Bronchial epithelial cell (primary cell): ENCODE measurements around the gene SLFN12. TPM values are rescaled to one million over a fixed set of nuclear protein-coding genes. Genes with fewer than 3 reads are reported as not detected.
"Not testable (repeated sequence)": the region's sequence is repeated elsewhere in the genome, so short reads cannot be mapped to it uniquely, and the experiment has no call there.

Experiments used
- DNase-seq: peaks from one replicate; pipeline ENCODE4 v3.0.0-alpha.2; 2010; ENCODE audit warnings: low read depth
- FAIRE-seq: peaks from 2 replicates; lab custom pipeline; 2011; peaks lifted over from hg19 to GRCh38; lab: Jason Lieb, UNC
- H3K27me3 ChIP-seq: 2 replicates; pipeline ENCODE4 v1.5.1; 2011; ENCODE audit warnings: low read length; ENCODE audit not compliant: control insufficient read depth, insufficient read depth
- H3K36me3 ChIP-seq: 2 replicates; pipeline ENCODE4 v1.5.1; 2011; ENCODE audit warnings: low read length; ENCODE audit not compliant: control insufficient read depth, insufficient read depth
- H3K4me3 ChIP-seq: 2 replicates; pipeline ENCODE4 v1.5.1; 2011; ENCODE audit warnings: mild to moderate bottlenecking, low read depth, low read length, control low read depth
- total RNA-seq: library from RNA; depleted of rRNA; stranded (reverse); fragments of >200 nt; gene quantifications from 2 replicates; pipeline ENCODE4 v1.2.1, GENCODE V29; 2014
- TF ChIP-seq, protein P1 (sequence below): IDR thresholded peaks from 2 replicates; pipeline ENCODE4 v1.5.1; 2011; ENCODE audit warnings: mild to moderate bottlenecking, moderate library complexity, low read length, control low read depth, inconsistent platforms; ENCODE audit not compliant: insufficient read depth, severe bottlenecking

Gene SLFN12
- total RNA-seq, 1 donor from 2014 or later = 4.2 TPM

DNA sequence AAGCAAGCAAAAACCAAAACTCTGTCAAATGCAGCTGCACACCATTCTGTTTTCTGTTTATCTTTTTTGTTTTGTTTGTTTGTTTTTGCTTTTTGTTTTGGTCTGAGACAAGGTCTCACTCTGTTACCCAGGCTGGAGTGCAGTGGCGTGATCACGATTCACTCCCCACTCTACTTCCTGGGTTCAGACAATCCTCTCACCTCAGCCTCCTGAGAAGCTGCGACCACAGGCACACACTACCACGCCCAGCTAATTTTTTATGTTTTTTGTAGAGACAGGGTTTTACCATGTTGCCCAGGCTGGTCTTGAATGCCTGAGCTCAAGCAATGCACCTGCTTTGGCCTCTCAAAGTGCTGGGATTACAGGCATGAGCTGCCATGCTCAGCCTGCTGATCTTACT, 35.5 kb upstream of the SLFN12 start:
- TF ChIP-seq, protein P1, sequence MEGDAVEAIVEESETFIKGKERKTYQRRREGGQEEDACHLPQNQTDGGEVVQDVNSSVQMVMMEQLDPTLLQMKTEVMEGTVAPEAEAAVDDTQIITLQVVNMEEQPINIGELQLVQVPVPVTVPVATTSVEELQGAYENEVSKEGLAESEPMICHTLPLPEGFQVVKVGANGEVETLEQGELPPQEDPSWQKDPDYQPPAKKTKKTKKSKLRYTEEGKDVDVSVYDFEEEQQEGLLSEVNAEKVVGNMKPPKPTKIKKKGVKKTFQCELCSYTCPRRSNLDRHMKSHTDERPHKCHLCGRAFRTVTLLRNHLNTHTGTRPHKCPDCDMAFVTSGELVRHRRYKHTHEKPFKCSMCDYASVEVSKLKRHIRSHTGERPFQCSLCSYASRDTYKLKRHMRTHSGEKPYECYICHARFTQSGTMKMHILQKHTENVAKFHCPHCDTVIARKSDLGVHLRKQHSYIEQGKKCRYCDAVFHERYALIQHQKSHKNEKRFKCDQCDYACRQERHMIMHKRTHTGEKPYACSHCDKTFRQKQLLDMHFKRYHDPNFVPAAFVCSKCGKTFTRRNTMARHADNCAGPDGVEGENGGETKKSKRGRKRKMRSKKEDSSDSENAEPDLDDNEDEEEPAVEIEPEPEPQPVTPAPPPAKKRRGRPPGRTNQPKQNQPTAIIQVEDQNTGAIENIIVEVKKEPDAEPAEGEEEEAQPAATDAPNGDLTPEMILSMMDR = no peak
- DNase-seq = no peak
- Histone ChIP-seq H3K27me3 (peaks cover 2% of the 10 kb centered on the region), H3K36me3 (no peaks in the 10 kb centered on the region), H3K4me3 (no peak overlapping the region)
- no peak for FAIRE-seq

DNA sequence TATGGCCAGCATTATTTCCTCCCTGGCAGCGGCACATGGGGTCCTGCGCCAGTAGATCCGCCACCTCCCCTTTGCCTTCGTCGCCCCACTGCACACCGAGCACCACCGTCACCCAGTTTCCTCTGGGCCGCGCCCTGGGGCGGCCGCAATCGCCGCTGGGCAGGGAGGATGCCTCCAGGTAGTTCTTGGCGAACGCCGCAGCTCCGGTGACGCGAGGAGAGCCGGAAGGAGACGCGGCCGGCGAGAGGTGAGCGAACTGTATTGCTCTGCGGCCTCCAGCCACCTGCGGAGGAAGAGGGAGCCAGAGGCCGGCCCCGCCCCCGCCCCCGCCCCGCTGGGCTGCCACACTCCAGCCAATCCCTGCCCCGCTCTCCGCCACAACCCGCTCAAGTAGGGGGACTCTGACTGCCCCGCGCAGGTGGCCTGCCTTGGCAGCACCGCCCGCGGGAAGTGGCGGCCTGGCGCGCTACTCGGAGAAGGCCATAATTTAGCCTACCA, 28.1 kb upstream of the SLFN12 start:
- Histone ChIP-seq H3K4me3 (peak overlapping the region; percentile 25), H3K36me3 (no peaks in the 10 kb centered on the region), H3K27me3 (no peaks in the 10 kb centered on the region)
- no peak for FAIRE-seq
- peak; percentile 23 for DNase-seq
- TF ChIP-seq, protein P1 = no peak

DNA sequence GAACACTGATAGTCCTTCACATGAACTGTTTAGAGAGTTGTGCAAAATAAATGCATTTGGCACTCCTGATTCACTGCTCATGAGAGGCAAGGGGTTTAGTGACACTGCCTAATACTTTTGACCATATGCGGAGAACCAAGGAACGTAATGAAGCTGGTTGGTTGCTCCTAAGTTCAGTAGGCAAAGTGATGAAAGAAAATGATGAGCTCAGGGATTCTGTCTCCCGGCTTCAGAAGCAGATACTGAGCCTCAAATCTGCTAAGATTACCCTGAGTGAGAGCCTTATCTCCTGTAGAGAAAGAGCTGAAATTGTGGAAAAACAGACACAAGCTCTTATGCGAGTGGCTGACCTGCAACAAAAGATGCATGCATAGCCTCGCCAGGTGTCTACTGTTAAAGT, 21.7 kb upstream of the SLFN12 start:
- H3K36me3 ChIP-seq, DNase-seq, H3K4me3 ChIP-seq, FAIRE-seq: not testable (repeated sequence)
- H3K27me3 ChIP-seq = peaks cover 11% of the 10 kb centered on the region

DNA sequence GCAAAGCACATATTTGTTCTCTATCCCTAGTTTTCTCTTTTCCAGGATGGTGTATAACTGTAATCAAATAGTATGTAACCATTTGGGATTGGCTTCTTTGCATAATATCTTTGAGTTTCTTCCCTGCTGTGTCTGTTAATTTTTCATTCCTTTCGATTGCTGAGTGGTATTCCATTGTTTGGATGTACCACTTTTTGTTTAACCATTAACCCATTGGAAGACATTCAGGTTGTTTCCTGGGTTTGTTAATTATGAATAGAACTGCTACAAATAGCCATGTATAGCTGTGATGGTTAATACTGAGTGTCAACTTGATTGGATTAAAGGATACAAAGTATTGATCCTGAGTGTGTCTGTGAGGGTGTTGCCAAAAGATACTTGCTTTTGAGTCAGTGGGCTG, 20.9 kb upstream of the SLFN12 start:
- Histone ChIP-seq H3K27me3 (peaks cover 13% of the 10 kb centered on the region), H3K4me3 (no peak overlapping the region), H3K36me3 (no peaks in the 10 kb centered on the region)
- TF ChIP-seq, protein P1 = no peak
- no peak for FAIRE-seq
- DNase-seq = no peak

DNA sequence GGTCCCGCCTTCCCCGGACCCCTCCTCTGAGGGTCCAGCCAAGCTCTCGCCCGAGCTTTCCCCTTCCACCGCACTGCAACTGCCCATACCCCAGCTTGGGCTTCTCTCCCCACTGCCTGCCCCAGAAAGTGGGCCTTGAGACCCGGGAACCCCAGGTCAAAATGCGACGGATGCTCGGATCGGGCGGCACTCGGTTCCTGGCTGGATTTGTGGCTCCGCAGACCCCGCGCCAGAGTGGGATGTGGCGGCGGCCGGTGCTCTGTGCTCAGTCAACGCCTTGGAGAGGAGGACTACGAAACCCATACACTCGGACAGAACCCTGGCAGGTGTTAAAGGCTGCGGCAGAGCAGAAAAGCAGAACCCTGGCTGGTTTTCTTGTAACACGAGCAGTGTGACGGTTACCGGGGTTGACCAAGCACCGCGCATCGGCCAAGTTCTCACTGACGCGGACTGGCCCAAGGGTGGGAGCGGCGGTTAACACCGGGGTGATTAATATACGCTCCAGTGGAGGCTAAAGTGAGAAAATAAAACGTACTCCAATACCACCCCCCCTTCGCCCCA, 17.2 kb upstream of the SLFN12 start:
- FAIRE-seq (no peak), DNase-seq (no peak)
- Histone ChIP-seq H3K4me3 (no peak overlapping the region), H3K36me3 (no peaks in the 10 kb centered on the region), H3K27me3 (peaks cover 13% of the 10 kb centered on the region)
- TF ChIP-seq, protein P1 = no peak

DNA sequence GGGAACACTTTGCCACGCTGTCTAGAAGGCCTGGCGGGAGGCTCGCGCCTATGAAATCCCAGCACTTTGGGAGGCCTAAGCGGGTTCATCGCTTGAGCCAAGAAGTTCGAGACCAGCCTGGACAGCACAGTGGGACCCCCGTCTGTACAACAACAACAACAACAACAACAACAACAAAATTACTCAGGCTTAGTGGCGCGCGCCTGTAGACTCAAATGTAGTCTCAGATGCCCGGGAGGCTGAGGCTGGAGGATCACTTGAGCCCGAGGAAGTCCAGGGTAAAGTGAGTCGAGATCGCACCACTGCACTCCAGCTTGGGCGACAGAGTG, 16.6 kb upstream of the SLFN12 start:
- peaks cover 13% of the 10 kb centered on the region for H3K27me3 ChIP-seq
- FAIRE-seq (no peak), DNase-seq (no peak)
- no peak overlapping the region for H3K4me3 ChIP-seq
- no peaks in the 10 kb centered on the region for H3K36me3 ChIP-seq
- TF ChIP-seq, protein P1 = no peak
